SH-SY5Y (cell line): ENCODE results near the gene JMJD4.

ENCODE experiments used
- GATA2 ChIP-seq: IDR thresholded peaks from 2 replicates; pipeline ENCODE4 v1.6.1; 2011; ENCODE audit warnings: mild to moderate bottlenecking, low read depth, low read length
- GATA3 ChIP-seq: IDR thresholded peaks from 2 replicates; pipeline ENCODE4 v1.6.1; 2011; ENCODE audit warnings: low read depth, mild to moderate bottlenecking, low read length, moderate library complexity

JMJD4 gene, protein sequence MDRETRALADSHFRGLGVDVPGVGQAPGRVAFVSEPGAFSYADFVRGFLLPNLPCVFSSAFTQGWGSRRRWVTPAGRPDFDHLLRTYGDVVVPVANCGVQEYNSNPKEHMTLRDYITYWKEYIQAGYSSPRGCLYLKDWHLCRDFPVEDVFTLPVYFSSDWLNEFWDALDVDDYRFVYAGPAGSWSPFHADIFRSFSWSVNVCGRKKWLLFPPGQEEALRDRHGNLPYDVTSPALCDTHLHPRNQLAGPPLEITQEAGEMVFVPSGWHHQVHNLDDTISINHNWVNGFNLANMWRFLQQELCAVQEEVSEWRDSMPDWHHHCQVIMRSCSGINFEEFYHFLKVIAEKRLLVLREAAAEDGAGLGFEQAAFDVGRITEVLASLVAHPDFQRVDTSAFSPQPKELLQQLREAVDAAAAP

DNA sequence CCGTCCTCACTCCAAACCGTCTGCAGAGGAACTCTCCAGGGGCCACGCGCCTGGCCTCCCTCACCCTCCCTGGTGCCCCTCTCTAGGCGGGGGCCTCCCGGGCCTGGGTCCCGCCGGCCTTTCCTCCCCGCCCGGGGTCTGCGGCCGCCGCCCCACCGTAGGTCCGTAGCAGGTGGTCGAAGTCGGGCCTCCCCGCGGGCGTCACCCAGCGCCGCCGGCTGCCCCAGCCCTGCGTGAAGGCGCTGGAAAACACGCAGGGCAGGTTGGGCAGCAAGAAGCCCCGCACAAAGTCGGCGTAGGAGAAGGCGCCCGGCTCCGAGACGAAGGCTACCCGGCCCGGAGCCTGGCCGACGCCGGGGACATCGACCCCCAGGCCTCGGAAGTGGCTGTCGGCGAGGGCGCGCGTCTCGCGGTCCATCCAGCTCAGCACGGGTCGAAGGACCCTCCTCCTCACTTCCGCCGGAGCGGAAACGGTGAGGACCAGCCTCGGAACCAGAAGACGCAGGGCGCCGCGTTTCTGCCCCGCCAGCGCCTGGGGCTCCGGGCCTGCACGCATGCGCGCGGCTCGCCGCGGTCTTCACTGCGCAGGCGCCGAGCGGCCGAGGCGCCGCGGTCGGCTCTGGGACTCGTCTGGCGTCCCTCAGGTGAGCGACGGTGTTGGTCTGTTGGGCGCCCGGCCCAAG, at the start of gene JMJD4, which contains the start of gene SNAP47:
JMJD4 (minus strand) TSS at position 447 of the 683 bp plus-strand sequence; CDS start at position 418, 29 bp downstream.
SNAP47 (plus strand) TSS at position 580 of the 683 bp plus-strand sequence. CDS start 12,302 bp downstream, outside the sequence.
- peak; percentile 32; the same call in 1 of the 2 replicates for TF ChIP-seq GATA2
- TF ChIP-seq GATA3, result no peak

- TF ChIP-seq GATA3, result no peak
- TF ChIP-seq GATA2, result no peak
These were observed 47.1 kb upstream of the JMJD4 start for GRCh38 chr1:227782226-227782625.

DNA sequence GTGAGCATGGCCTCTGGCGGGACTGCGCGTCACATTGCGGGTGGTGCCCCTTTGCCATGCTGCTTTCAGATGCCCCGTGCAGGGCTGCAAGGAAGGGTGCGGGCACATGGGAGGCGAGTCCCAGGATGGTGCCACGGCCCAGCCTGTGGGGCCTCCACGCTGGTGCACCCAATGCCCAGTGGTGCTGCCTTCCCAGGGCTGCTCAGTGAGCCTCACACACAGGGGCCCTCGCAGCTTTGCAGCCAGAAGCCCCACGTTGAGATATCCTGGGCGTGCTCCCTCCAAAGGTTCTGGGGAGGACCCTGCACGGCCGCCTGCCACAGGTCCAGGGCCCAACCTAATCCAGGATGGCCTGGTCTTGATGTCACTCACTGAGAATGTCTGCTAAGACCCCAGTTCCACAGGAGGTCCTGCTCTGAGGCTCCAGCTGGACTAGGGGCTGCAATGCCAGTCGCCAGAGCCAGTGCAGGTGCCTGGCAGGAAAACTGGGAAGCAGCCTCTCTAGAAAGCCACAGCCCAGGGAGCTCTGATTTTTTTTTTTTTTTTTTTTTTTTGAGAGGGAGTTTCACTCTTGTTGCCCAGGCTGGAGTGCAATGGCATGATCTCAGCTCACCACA, 46.3 kb upstream of the JMJD4 start:
- TF ChIP-seq GATA3, result no peak

GRCh38 chr1:227780101-227781044, 45.3 kb upstream of the JMJD4 start:
- TF ChIP-seq GATA3 (no peak), GATA2 (no peak)

GRCh38 chr1:227779685-227780084, 44.6 kb upstream of the JMJD4 start:
- no peak for TF ChIP-seq GATA2
- TF ChIP-seq GATA3, result no peak

DNA sequence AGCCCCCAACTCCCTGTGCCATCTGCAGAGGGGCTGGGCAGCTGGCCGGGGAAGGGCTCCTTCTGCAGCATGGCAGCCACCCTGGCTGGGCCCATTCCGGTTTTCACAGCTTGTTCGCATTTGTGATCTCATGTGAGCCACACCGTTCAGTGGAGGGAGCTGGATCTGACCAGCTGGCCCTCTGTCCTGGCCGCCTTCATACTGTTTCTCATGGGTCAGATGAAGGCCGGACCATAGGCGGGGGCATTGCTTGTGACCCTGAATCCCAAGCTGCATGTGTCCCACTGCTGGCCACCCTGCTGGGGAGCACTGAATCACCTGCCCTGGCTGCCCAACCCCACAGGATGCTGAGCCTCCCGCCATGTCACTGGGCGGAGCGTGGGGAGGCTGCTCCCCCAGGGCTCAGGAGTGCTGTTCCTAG, 43.9 kb upstream of the JMJD4 start:
- TF ChIP-seq GATA2 (no peak), GATA3 (no peak)

GRCh38 chr1:227778401-227778947, 43.4 kb upstream of the JMJD4 start:
- TF ChIP-seq GATA3, result no peak
- no peak for TF ChIP-seq GATA2

GRCh38 chr1:227777646-227778045, 42.5 kb upstream of the JMJD4 start:
- TF ChIP-seq GATA3 (no peak), GATA2 (no peak)

DNA sequence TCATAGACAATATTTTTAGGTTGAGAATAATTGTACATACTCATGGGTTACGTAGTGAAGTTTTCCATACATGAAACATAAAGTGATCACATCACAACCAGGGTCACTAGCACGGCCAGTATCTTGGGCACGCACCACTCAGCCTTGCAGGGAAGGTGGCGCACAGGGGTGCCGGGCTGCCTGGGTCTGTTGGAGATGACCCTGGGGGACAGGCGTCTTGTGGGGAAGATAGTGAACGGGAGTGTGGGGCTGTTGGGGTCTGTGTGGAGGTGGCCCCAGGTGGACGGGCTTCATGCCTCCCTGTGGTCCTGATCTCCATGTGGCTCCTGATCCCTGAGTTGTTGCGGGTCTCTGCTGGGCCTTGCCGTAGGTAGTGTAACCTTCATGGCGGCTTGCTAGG, 42.1 kb upstream of the JMJD4 start:
- TF ChIP-seq GATA2, result no peak
- TF ChIP-seq GATA3, result no peak

GRCh38 chr1:227776331-227776771, 41.2 kb upstream of the JMJD4 start:
- TF ChIP-seq GATA2 (no peak), GATA3 (no peak)

GRCh38 chr1:227775841-227776240, 40.7 kb upstream of the JMJD4 start:
- TF ChIP-seq GATA2 (no peak), GATA3 (no peak)

- no peak for TF ChIP-seq GATA3
- TF ChIP-seq GATA2, result no peak
These were observed 39.9 kb upstream of the JMJD4 start for GRCh38 chr1:227774821-227775661.

- TF ChIP-seq GATA2 (no peak), GATA3 (no peak)
These were observed 39.1 kb upstream of the JMJD4 start for GRCh38 chr1:227774051-227774731.
